WERI-Rb-1 (cell line): ENCODE data around the gene STYXL1.
A peak's percentile ranks its signal among the peaks of the same experiment; 100 is the strongest.

Source experiments
- DNase-seq: peaks from one replicate; pipeline ENCODE4 v3.0.0-alpha.2; 2020
- H3K27ac ChIP-seq: fragments of 250-450 bp; sonication (Bioruptor Pico); 2 replicates; pipeline ENCODE4 v1.5.1; 2020; ENCODE audit warnings: mild to moderate bottlenecking, moderate library complexity
- H3K27me3 ChIP-seq: fragments of 250-450 bp; sonication (Bioruptor Pico); 2 replicates; pipeline ENCODE4 v1.5.1; 2021; ENCODE audit warnings: mild to moderate bottlenecking, low read depth, moderate library complexity; ENCODE audit not compliant: insufficient read depth, severe bottlenecking
- H3K36me3 ChIP-seq: fragments of 250-450 bp; sonication (Bioruptor Pico); 2 replicates; pipeline ENCODE4 v1.5.1; 2020; ENCODE audit warnings: mild to moderate bottlenecking, moderate library complexity
- H3K4me3 ChIP-seq: 2 replicates; pipeline ENCODE4 v1.5.1; 2011; ENCODE audit warnings: low read depth, mild to moderate bottlenecking, control low read depth, low read length
- H3K9me3 ChIP-seq: fragments of 250-450 bp; sonication (Bioruptor Pico); 2 replicates; pipeline ENCODE4 v1.5.1; 2021; ENCODE audit warnings: mild to moderate bottlenecking, moderate library complexity; ENCODE audit not compliant: severe bottlenecking
- TF ChIP-seq, protein P1 (sequence below): IDR thresholded peaks from 2 replicates; pipeline ENCODE4 v1.5.1; 2011; ENCODE audit warnings: low read depth, mild to moderate bottlenecking, control low read depth, inconsistent platforms, low read length

The STYXL1 gene

DNA sequence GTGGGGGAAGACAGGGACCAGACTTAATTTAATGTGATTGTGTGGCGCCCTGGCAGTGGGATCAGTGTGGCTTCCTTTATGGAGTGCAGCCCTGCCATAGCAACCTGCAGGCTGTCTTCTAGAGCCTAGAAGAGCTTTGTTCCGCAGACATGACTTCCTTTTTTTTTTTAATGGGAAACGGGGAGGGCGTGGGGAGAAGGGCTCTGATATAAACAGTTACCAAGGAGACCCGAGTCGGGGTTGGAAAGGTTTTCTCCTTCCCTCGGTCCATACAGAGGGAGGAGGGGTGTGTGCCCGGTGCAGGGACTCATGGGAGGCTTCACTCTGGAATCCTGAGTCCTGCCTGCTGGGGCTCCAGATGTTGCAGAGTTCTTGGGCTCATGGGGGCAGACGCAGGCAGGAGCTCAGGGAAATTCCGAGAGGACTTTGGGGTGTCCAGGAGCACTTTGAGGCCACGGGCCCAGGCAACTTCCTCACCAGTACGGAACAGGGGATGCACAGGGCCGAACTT, 80.3 kb downstream of the STYXL1 start:
- TF ChIP-seq, protein P1, sequence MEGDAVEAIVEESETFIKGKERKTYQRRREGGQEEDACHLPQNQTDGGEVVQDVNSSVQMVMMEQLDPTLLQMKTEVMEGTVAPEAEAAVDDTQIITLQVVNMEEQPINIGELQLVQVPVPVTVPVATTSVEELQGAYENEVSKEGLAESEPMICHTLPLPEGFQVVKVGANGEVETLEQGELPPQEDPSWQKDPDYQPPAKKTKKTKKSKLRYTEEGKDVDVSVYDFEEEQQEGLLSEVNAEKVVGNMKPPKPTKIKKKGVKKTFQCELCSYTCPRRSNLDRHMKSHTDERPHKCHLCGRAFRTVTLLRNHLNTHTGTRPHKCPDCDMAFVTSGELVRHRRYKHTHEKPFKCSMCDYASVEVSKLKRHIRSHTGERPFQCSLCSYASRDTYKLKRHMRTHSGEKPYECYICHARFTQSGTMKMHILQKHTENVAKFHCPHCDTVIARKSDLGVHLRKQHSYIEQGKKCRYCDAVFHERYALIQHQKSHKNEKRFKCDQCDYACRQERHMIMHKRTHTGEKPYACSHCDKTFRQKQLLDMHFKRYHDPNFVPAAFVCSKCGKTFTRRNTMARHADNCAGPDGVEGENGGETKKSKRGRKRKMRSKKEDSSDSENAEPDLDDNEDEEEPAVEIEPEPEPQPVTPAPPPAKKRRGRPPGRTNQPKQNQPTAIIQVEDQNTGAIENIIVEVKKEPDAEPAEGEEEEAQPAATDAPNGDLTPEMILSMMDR = no peak
- H3K9me3 ChIP-seq = no peaks in the 10 kb centered on the region
- no peak overlapping the region for H3K27ac ChIP-seq
- DNase-seq = no peak
- no peaks in the 10 kb centered on the region for H3K27me3 ChIP-seq
- H3K36me3 ChIP-seq = peaks cover 4% of the 10 kb centered on the region
- no peak overlapping the region for H3K4me3 ChIP-seq

DNA sequence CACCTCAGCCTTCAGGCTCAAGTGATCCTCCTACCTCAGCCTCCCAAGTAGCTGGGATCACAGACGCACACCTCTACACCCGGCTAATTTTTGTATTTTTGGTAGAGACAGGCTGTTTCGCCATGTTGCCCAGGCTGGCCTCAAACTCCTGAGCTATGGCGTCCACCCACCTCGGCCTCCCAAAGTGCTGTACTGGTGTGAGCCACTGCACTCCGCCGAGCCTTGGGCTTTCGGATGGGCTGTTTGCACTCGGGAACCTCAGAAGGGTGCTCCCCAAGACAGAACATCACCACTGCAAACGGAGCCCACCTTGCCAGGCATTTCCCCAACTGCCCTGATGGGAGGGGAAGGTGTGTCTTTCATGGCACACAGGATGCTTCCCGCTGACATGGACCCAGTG, 80.7 kb downstream of the STYXL1 start:
- Histone ChIP-seq H3K4me3 (no peak overlapping the region), H3K36me3 (no peaks in the 10 kb centered on the region; the same call in 1 of the 2 replicates)
- TF ChIP-seq, protein P1 = no peak

GRCh38 chr7:75966190-75966961, 81.4 kb downstream of the STYXL1 start:
- no peaks in the 10 kb centered on the region for H3K9me3 ChIP-seq
- H3K4me3 ChIP-seq = no peak overlapping the region
- TF ChIP-seq, protein P1 = no peak
- no peaks in the 10 kb centered on the region for H3K27me3 ChIP-seq
- H3K36me3 ChIP-seq = no peaks in the 10 kb centered on the region; the same call in 1 of the 2 replicates
- H3K27ac ChIP-seq = no peak overlapping the region
- DNase-seq = peak; percentile 43

More for the DNA sequence above, 80.7 kb downstream of the STYXL1 start:
- no peaks in the 10 kb centered on the region for H3K27me3 ChIP-seq
- H3K27ac ChIP-seq = no peak overlapping the region
- DNase-seq = no peak
- H3K9me3 ChIP-seq = no peaks in the 10 kb centered on the region

- no peaks in the 10 kb centered on the region for H3K27me3 ChIP-seq
- H3K4me3 ChIP-seq = no peak overlapping the region
- no peak for DNase-seq
- no peak overlapping the region for H3K27ac ChIP-seq
- H3K9me3 ChIP-seq = no peaks in the 10 kb centered on the region
- no peaks in the 10 kb centered on the region; the same call in 1 of the 2 replicates for H3K36me3 ChIP-seq
- TF ChIP-seq, protein P1 = no peak
Measured at GRCh38 chr7:75965617-75966016, 82.2 kb downstream of the STYXL1 start.

DNA sequence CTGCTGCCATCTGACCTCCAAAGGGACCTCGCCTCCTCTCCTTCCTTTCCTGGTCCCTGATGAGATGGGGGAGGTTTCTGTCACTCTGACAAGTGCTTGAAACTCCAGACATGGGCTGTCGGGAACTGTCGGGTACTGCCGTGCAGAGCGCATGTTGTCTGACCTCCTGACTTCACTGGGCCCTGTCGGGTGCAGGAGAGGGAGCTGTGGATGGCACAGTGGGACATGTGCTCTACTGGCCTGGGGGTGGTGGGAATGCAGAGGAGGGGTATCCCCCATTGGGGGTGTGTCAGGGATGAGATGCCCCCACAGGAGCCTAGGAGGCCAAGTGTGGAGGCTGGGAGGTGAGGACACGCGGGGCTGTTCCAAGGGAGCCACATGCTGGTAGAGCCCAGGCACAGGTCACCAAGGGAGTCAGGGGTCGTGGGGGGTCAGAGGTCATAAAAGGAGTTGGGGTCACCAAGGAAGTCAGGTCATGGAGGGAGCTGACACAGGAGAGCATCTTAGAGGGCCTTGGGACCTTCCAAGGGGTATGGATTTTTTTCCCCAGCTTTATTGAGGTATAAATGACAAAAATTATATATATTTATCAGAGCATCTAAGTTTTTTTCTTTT, 84.3 kb downstream of the STYXL1 start:
- Histone ChIP-seq H3K9me3 (no peaks in the 10 kb centered on the region), H3K27ac (no peak overlapping the region), H3K36me3 (peaks cover 2% of the 10 kb centered on the region), H3K27me3 (no peaks in the 10 kb centered on the region), H3K4me3 (no peak overlapping the region)
- TF ChIP-seq, protein P1 = no peak
- DNase-seq = no peak
